SK-N-SH (cell line): ENCODE results near the gene ACO1. TPM values are rescaled to one million over a fixed set of nuclear protein-coding genes. Genes with fewer than 3 reads are reported as not detected.

ENCODE experiments used
- CTCF ChIA-PET: fragments of 300-600, 350-600 bp; formaldehyde crosslinking; extraction: SDS; loops from one replicate; lab custom pipeline; 2021; lab: Yijun Ruan, JAX
- POLR2A ChIA-PET: fragments of 350-600 bp; sonication (Branson Sonifier 250); formaldehyde crosslinking; extraction: SDS; loops from one replicate; lab custom pipeline; 2020; ENCODE audit warnings: antibody characterized with exemption, inconsistent platforms; lab: Yijun Ruan, JAX
- DNase-seq: peaks from one replicate; pipeline ENCODE4 v3.0.0; 2012
- H2AFZ ChIP-seq: fragments of 200-600 bp; sonication (generic); 2 replicates; pipeline ENCODE4 v1.8.1; 2016; ENCODE audit warnings: antibody characterized with exemption, mild to moderate bottlenecking, low read depth
- H3F3A ChIP-seq: fragments of 200-600 bp; sonication (generic); replicated peaks from 2 replicates; pipeline ENCODE3; 2016; ENCODE audit warnings: antibody characterized with exemption, mild to moderate bottlenecking; ENCODE audit not compliant: insufficient read depth
- H3K27ac ChIP-seq, 2 experiments: fragments of 200-500 bp in 1 of 2; fragments of 200-600 bp in 1 of 2; sonication (Bioruptor generic) in 1 of 2; sonication (generic), shearing (Covaris generic) in 1 of 2; 2 replicates each; pipeline versions ENCODE4 v1.5.1 to v1.6.1; 2014 to 2016; ENCODE audit warnings: low read depth in 2 of 2, inconsistent platforms in 1 of 2, low read length in 1 of 2, mild to moderate bottlenecking in 1 of 2, mixed read lengths in 1 of 2
- H3K27me3 ChIP-seq: fragments of 200-600 bp; sonication (generic), shearing (Covaris generic); 2 replicates; pipeline ENCODE4 v1.6.1; 2016; ENCODE audit warnings: mixed run types; ENCODE audit not compliant: insufficient read depth
- H3K36me3 ChIP-seq, 2 experiments: fragments of 200-500 bp in 1 of 2; fragments of 200-600 bp in 1 of 2; sonication (Bioruptor generic) in 1 of 2; sonication (generic) in 1 of 2; replicated peaks in 1 of 2; 2 replicates each; pipeline versions ENCODE3 to v1.5.1; 2014 to 2016; ENCODE audit warnings: low read length in 1 of 2, mild to moderate bottlenecking in 1 of 2; ENCODE audit not compliant: insufficient read depth in 2 of 2, control insufficient read depth in 1 of 2
- H3K4me1 ChIP-seq, 2 experiments: fragments of 200-500 bp in 1 of 2; fragments of 200-600 bp in 1 of 2; sonication (Bioruptor generic) in 1 of 2; sonication (generic), shearing (Covaris generic) in 1 of 2; 2 replicates each; pipeline versions ENCODE4 v1.5.1 to v1.6.1; 2014 to 2016; ENCODE audit warnings: low read depth in 1 of 2, low read length in 1 of 2, mixed run types in 1 of 2; ENCODE audit not compliant: insufficient read depth in 2 of 2, control insufficient read depth in 1 of 2
- H3K4me2 ChIP-seq: fragments of 200-600 bp; sonication (generic), shearing (Covaris generic); 2 replicates; pipeline ENCODE4 v1.6.1; 2017; ENCODE audit warnings: mixed run types
- H3K4me3 ChIP-seq, 2 experiments: fragments of 200-500 bp in 1 of 2; fragments of 200-600 bp in 1 of 2; sonication (Bioruptor generic) in 1 of 2; sonication (generic), shearing (Covaris generic) in 1 of 2; 2 replicates each; pipeline versions ENCODE4 v1.5.1 to v1.8.1; 2014 to 2016; ENCODE audit warnings: low read depth in 2 of 2, inconsistent platforms in 1 of 2, low read length in 1 of 2, mild to moderate bottlenecking in 1 of 2, mixed read lengths in 1 of 2, moderate library complexity in 1 of 2
- H3K79me2 ChIP-seq: fragments of 200-600 bp; sonication (generic); 2 replicates; pipeline ENCODE4 v1.8.1; 2017; ENCODE audit warnings: mild to moderate bottlenecking; ENCODE audit not compliant: insufficient read depth
- H3K9ac ChIP-seq: fragments of 200-600 bp; sonication (generic); 2 replicates; pipeline ENCODE4 v1.6.1; 2017; ENCODE audit warnings: mixed run types
- H3K9me2 ChIP-seq: fragments of 200-600 bp; sonication (generic); 2 replicates; pipeline ENCODE4 v1.6.1; 2017; ENCODE audit warnings: mixed run types
- H3K9me3 ChIP-seq: fragments of 200-600 bp; sonication (generic); 2 replicates; pipeline ENCODE4 v1.6.1; 2017; ENCODE audit warnings: mixed run types, mild to moderate bottlenecking, moderate library complexity
- H4K20me1 ChIP-seq: fragments of 200-600 bp; sonication (generic); 2 replicates; pipeline ENCODE4 v1.6.1; 2017; ENCODE audit warnings: mild to moderate bottlenecking, mixed run types; ENCODE audit not compliant: insufficient read depth
- EZH2phosphoT487 ChIP-seq: fragments of 200-600 bp; sonication (generic); IDR thresholded peaks from 2 replicates; pipeline ENCODE4 v1.6.1; 2017; ENCODE audit warnings: low read depth, mixed run types, mild to moderate bottlenecking, antibody characterized with exemption, moderate library complexity, borderline replicate concordance
- FOXJ3 ChIP-seq: sonication (generic); formaldehyde crosslinking; IDR thresholded peaks from 2 replicates; pipeline ENCODE4 v1.5.1; 2020; ENCODE audit warnings: mild to moderate bottlenecking, missing genetic modification reagents
- GABPA ChIP-seq: IDR thresholded peaks from 2 replicates; pipeline ENCODE4 v1.4.0; 2012; ENCODE audit warnings: low read depth, mild to moderate bottlenecking
- GATA2 ChIP-seq: sonication (generic); formaldehyde crosslinking; IDR thresholded peaks from 2 replicates; pipeline ENCODE4 v1.5.0; 2020; ENCODE audit warnings: mild to moderate bottlenecking, missing genetic modification reagents
- MEF2A ChIP-seq: IDR thresholded peaks from 2 replicates; pipeline ENCODE4 v1.4.0; 2012; ENCODE audit warnings: low read depth, borderline replicate concordance
- MXI1 ChIP-seq: IDR thresholded peaks from 2 replicates; pipeline ENCODE4 v1.6.1; 2012; ENCODE audit warnings: mild to moderate bottlenecking, low read depth, low read length, improper control_type of control experiment
- NFIC ChIP-seq: IDR thresholded peaks from 2 replicates; pipeline ENCODE4 v1.4.0; 2012; ENCODE audit warnings: borderline replicate concordance
- NRF1 ChIP-seq: IDR thresholded peaks from 2 replicates; pipeline ENCODE4 v1.6.1; 2012; ENCODE audit warnings: low read depth, mild to moderate bottlenecking, low read length
- RAD21 ChIP-seq: IDR thresholded peaks from 2 replicates; pipeline ENCODE4 v1.6.1; 2012; ENCODE audit warnings: mild to moderate bottlenecking, low read length
- RCOR1 ChIP-seq: fragments of 150-350 bp; IDR thresholded peaks from 2 replicates; pipeline ENCODE4 v1.6.1; 2017; ENCODE audit warnings: antibody characterized with exemption, low read length
- RFX5 ChIP-seq: IDR thresholded peaks from 2 replicates; pipeline ENCODE4 v1.6.1; 2012; ENCODE audit warnings: mild to moderate bottlenecking, improper control_type of control experiment, low read length
- RXRA ChIP-seq: IDR thresholded peaks from 2 replicates; pipeline ENCODE4 v1.4.0; 2012; ENCODE audit warnings: low read depth, mild to moderate bottlenecking, borderline replicate concordance
- SIN3A ChIP-seq: IDR thresholded peaks from 2 replicates; pipeline ENCODE4 v1.6.1; 2012; ENCODE audit warnings: low read depth, mild to moderate bottlenecking, low read length, moderate library complexity, borderline replicate concordance
- SMC3 ChIP-seq: IDR thresholded peaks from 2 replicates; pipeline ENCODE4 v1.6.1; 2012; ENCODE audit warnings: low read depth, low read length, improper control_type of control experiment
- TCF12 ChIP-seq: IDR thresholded peaks from 2 replicates; pipeline ENCODE4 v1.4.0; 2012
- TEAD4 ChIP-seq: IDR thresholded peaks from 2 replicates; pipeline ENCODE4 v1.4.0; 2012; ENCODE audit warnings: mild to moderate bottlenecking, borderline replicate concordance; ENCODE audit not compliant: insufficient read depth
- WGBS: methylation state at CpG from one replicate; pipeline ENCODE4 v1.1.6; 2017; ENCODE audit warnings: low lambda C conversion rate; 5-methylcytosine and 5-hydroxymethylcytosine counted together
- polyA plus RNA-seq, 3 experiments: library from polyadenylated mRNA; depleted of rRNA; stranded (reverse); fragments of >200 nt; gene quantifications; 2 replicates each; pipeline ENCODE4 v1.2.3, GENCODE V29; 2012
- TF ChIP-seq, protein P1 (sequence below): fragments of 200-600 bp; sonication (generic); IDR thresholded peaks from 2 replicates; pipeline ENCODE4 v1.6.1; 2017; ENCODE audit warnings: antibody characterized with exemption, mild to moderate bottlenecking, moderate library complexity
- TF ChIP-seq, protein P2 (sequence below): fragments of 150-350 bp; IDR thresholded peaks from 2 replicates; pipeline ENCODE4 v1.6.1; 2016; ENCODE audit warnings: mild to moderate bottlenecking, low read depth, low read length
- TF ChIP-seq, protein P3 (sequence below): IDR thresholded peaks from 2 replicates; pipeline ENCODE4 v1.4.0; 2012; ENCODE audit warnings: low read depth
- TF ChIP-seq, protein P4 (sequence below): IDR thresholded peaks from 2 replicates; pipeline ENCODE4; 2012
- TF ChIP-seq, protein P5 (sequence below): IDR thresholded peaks from 2 replicates; pipeline ENCODE4 v1.4.0; 2012; ENCODE audit warnings: low read depth, borderline replicate concordance

The ACO1 gene
- polyA plus RNA-seq, 1 of the 3 experiments (the other 2 are of a cell fraction) = 25.4 TPM

DNA sequence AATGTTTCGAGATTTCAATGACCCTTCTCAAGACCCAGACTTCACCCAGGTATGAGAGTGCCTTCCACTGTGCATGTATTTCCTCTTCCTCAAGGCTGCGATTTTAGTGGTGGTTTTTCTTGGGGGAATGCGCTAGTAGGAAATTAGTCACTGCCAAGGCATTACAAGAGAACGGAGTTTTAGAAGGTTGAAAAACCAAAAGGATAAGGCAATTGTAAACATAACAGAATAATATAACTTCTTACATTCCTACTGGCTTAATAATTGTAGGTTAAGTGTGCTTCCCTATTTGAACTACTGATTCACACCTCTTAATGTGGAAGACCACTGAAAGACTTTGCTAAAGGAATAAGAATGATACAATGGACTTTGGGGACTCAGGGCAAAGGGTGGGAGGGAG lies 38.9 kb downstream of the ACO1 start:
- Histone ChIP-seq H3K4me2 (no peak overlapping the region), H3K9me3 (no peaks in the 10 kb centered on the region), H3K9ac (no peak overlapping the region), H3K27ac (no peak overlapping the region), H4K20me1 (no peaks in the 10 kb centered on the region), H3K9me2 (no peaks in the 10 kb centered on the region), H2AFZ (no peak overlapping the region), H3K27me3 (no peaks in the 10 kb centered on the region), H3K79me2 (no peaks in the 10 kb centered on the region), H3K4me3 (no peak overlapping the region), H3K4me1 (no peaks in the 10 kb centered on the region; a peak in 1 of 4 replicates), H3F3A (peaks cover 4% of the 10 kb centered on the region), H3K36me3 (peaks cover 37 to 58% of the 10 kb centered on the region in 2 experiments)
- ChIA-PET POLR2A (no interaction called here), CTCF (interaction anchor here (1.5 to 8.9 kb wide), 2 partner anchors 8 to 45 kb away, joined by 3 to 57 read pairs; no protein-coding TSS in a partner anchor)
- 86% methylated on average over 4 of the region's 4 CpGs for WGBS
- TF ChIP-seq FOXJ3 (CRISPR knock-in tag) (no peak), MEF2A (no peak), GABPA (no peak), RAD21 (no peak), TEAD4 (no peak), NFIC (no peak), SIN3A (no peak), GATA2 (CRISPR knock-in tag) (no peak), EZH2phosphoT487 (no peak), RFX5 (no peak)
- TF ChIP-seq, protein P1, sequence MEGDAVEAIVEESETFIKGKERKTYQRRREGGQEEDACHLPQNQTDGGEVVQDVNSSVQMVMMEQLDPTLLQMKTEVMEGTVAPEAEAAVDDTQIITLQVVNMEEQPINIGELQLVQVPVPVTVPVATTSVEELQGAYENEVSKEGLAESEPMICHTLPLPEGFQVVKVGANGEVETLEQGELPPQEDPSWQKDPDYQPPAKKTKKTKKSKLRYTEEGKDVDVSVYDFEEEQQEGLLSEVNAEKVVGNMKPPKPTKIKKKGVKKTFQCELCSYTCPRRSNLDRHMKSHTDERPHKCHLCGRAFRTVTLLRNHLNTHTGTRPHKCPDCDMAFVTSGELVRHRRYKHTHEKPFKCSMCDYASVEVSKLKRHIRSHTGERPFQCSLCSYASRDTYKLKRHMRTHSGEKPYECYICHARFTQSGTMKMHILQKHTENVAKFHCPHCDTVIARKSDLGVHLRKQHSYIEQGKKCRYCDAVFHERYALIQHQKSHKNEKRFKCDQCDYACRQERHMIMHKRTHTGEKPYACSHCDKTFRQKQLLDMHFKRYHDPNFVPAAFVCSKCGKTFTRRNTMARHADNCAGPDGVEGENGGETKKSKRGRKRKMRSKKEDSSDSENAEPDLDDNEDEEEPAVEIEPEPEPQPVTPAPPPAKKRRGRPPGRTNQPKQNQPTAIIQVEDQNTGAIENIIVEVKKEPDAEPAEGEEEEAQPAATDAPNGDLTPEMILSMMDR = no peak
- TF ChIP-seq, protein P2, sequence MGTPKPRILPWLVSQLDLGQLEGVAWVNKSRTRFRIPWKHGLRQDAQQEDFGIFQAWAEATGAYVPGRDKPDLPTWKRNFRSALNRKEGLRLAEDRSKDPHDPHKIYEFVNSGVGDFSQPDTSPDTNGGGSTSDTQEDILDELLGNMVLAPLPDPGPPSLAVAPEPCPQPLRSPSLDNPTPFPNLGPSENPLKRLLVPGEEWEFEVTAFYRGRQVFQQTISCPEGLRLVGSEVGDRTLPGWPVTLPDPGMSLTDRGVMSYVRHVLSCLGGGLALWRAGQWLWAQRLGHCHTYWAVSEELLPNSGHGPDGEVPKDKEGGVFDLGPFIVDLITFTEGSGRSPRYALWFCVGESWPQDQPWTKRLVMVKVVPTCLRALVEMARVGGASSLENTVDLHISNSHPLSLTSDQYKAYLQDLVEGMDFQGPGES = no peak
- TF ChIP-seq, protein P3, sequence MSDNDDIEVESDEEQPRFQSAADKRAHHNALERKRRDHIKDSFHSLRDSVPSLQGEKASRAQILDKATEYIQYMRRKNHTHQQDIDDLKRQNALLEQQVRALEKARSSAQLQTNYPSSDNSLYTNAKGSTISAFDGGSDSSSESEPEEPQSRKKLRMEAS = no peak
- DNase-seq = no peak

DNA sequence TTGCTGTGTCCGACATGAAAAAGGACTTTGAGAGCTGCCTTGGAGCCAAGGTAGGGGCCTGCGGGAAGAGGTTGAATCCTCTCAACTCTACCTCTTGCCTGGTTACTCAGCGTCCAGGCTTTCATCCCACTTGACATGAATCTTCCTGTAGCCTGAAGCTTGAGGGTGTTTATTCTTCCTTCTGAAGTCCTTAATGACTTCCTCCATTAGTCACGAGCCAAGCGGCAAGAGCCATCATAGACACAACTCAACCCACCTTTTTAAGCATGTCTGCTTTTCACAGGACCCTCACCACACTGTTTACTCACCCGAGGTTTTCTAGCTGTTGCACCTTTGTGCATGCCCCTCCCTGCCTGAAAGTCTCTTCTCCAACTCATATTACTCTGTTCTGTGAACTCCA lies 40.2 kb downstream of the ACO1 start:
- WGBS = 97% methylated on average over 6 of the region's 6 CpGs
- Histone ChIP-seq H3K36me3 (peaks cover 37 to 53% of the 10 kb centered on the region in 2 experiments), H3K9me3 (no peaks in the 10 kb centered on the region), H3K4me3 (no peak overlapping the region), H3K27me3 (no peaks in the 10 kb centered on the region), H3K9me2 (no peaks in the 10 kb centered on the region), H3K27ac (no peak overlapping the region), H2AFZ (no peak overlapping the region), H3K79me2 (no peaks in the 10 kb centered on the region), H4K20me1 (no peaks in the 10 kb centered on the region), H3K4me1 (no peaks in the 10 kb centered on the region; a peak in 1 of 4 replicates), H3K9ac (no peak overlapping the region), H3F3A (peaks cover 2% of the 10 kb centered on the region), H3K4me2 (no peak overlapping the region)
- no peak for DNase-seq
- CTCF ChIA-PET = interaction anchor here (8.9 kb wide), 1 partner anchor 46 kb away, joined by 57 read pairs; no protein-coding TSS in a partner anchor
- POLR2A ChIA-PET = no interaction called here
- TF ChIP-seq, protein P2 = no peak
- TF ChIP-seq EZH2phosphoT487 (no peak), SMC3 (no peak), GATA2 (CRISPR knock-in tag) (no peak), NFIC (no peak), RXRA (no peak), TEAD4 (no peak), MXI1 (no peak), NRF1 (no peak), RCOR1 (no peak), TCF12 (no peak)
- TF ChIP-seq, protein P4, sequence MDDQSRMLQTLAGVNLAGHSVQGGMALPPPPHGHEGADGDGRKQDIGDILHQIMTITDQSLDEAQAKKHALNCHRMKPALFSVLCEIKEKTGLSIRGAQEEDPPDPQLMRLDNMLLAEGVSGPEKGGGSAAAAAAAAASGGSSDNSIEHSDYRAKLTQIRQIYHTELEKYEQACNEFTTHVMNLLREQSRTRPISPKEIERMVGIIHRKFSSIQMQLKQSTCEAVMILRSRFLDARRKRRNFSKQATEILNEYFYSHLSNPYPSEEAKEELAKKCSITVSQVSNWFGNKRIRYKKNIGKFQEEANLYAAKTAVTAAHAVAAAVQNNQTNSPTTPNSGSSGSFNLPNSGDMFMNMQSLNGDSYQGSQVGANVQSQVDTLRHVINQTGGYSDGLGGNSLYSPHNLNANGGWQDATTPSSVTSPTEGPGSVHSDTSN = no peak
- TF ChIP-seq, protein P5, sequence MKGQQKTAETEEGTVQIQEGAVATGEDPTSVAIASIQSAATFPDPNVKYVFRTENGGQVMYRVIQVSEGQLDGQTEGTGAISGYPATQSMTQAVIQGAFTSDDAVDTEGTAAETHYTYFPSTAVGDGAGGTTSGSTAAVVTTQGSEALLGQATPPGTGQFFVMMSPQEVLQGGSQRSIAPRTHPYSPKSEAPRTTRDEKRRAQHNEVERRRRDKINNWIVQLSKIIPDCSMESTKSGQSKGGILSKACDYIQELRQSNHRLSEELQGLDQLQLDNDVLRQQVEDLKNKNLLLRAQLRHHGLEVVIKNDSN = no peak
